Gastrocnemius medialis (tissue), 4 donors: ENCODE data around the gene MAP3K5.

ENCODE experiments used
- CTCF ChIP-seq, 5 experiments: fragments of 450-650 bp in 3 of 5; fragments of 200-600 bp in 2 of 5; sonication (generic) in 2 of 5; IDR thresholded peaks in 4 of 5; conservative IDR thresholded peaks in 1 of 5; 1 replicate in 4 of 5; 2 replicates in 1 of 5; pipeline ENCODE4 v1.5.1; 2016 to 2019; ENCODE audit warnings: antibody characterized with exemption in 5 of 5, mild to moderate bottlenecking in 3 of 5, moderate library complexity in 3 of 5
- POLR2A ChIP-seq, 2 donors: fragments of 450-650 bp; IDR thresholded peaks; one replicate each; pipeline ENCODE4 v1.6.1; 2017; ENCODE audit warnings: antibody characterized with exemption in 2 of 2, mild to moderate bottlenecking in 2 of 2, moderate library complexity in 2 of 2

DNA sequence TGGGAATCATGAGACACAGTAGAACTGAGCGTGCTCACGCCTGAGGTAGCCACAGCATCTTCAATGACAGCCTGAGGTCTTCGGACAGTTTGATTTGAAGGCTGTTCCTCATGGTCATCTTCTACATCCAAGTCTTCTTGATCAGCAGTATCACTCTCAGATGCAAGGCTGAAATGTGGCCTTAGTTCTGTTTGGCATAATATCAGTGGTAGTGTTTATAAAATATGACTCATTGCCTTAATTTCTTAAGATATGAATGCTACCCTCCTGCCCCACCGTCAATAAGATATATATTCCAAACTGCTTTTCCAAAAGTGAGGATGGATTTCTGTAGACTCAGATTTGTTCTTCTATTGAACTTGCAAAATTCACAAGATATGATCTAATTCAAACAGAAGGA lies 224.6 kb downstream of the MAP3K5 start:
- no peak for TF ChIP-seq CTCF (IDR thresholded peaks at IDR 0.05 in 4 of 5, conservative IDR thresholded peaks at IDR 0.05 in 1 of 5)
- no peak for TF ChIP-seq POLR2A (IDR thresholded peaks at IDR 0.05)
